ENCODE data around the gene ATXN7L3.
"Not testable (repeated sequence)": the region's sequence is repeated elsewhere in the genome, so short reads cannot be mapped to it uniquely, and the experiment has no call there.

Gene ATXN7L3

GRCh38 chr17:44199553-44200477 is at the start of gene ATXN7L3:
ATXN7L3 (minus strand) TSS chr17:44199884; CDS start chr17:44198070, 1,814 bp downstream.
- peak; percentile 84 for DNase-seq

- no peak for DNase-seq
Observed at GRCh38 chr17:44247876-44248736, 48.4 kb upstream of the ATXN7L3 start.

- no peak for DNase-seq
Observed at GRCh38 chr17:44247440-44247841, 47.8 kb upstream of the ATXN7L3 start.

- DNase-seq = no peak
Observed at GRCh38 chr17:44241106-44241624, 41.5 kb upstream of the ATXN7L3 start.

GRCh38 chr17:44237886-44238285 is 38.2 kb upstream of the ATXN7L3 start:
- not testable (repeated sequence) for DNase-seq

GRCh38 chr17:44236444-44236991 is 36.8 kb upstream of the ATXN7L3 start:
- no peak for DNase-seq

GRCh38 chr17:44235583-44235936 is 35.9 kb upstream of the ATXN7L3 start:
- DNase-seq = no peak

- no peak for DNase-seq
Observed at GRCh38 chr17:44233582-44233981, 33.9 kb upstream of the ATXN7L3 start.

- no peak for DNase-seq
Observed at GRCh38 chr17:44232061-44232460, 32.4 kb upstream of the ATXN7L3 start.

- no peak for DNase-seq
Observed at GRCh38 chr17:44230140-44230539, 30.5 kb upstream of the ATXN7L3 start.

GRCh38 chr17:44229090-44229489 is 29.4 kb upstream of the ATXN7L3 start:
- DNase-seq = no peak

- no peak for DNase-seq
Observed at GRCh38 chr17:44223541-44224071, 23.9 kb upstream of the ATXN7L3 start.

GRCh38 chr17:44222112-44222869 is 22.6 kb upstream of the ATXN7L3 start:
- no peak for DNase-seq

GRCh38 chr17:44221862-44222111 is 22.1 kb upstream of the ATXN7L3 start:
- no peak for DNase-seq

GRCh38 chr17:44221084-44221861 is 21.6 kb upstream of the ATXN7L3 start:
- no peak for DNase-seq

- DNase-seq = no peak
Observed at GRCh38 chr17:44220213-44221083, 20.8 kb upstream of the ATXN7L3 start.

- DNase-seq = no peak
Observed at GRCh38 chr17:44219616-44220212, 20.0 kb upstream of the ATXN7L3 start, which contains the start of gene UBTF. UBTF (minus strand) TSS chr17:44219675; CDS start chr17:44218229, 1,446 bp downstream.

- no peak for DNase-seq
Observed at GRCh38 chr17:44219108-44219615, 19.5 kb upstream of the ATXN7L3 start.

GRCh38 chr17:44218344-44219107 is 18.8 kb upstream of the ATXN7L3 start:
- no peak for DNase-seq

All from SIG-M5 (cell line).